ENCODE data around the gene MIB2.

Gene MIB2

GRCh38 chr1:1598720-1599029, 16.6 kb upstream of the MIB2 start:
- no peak for DNase-seq

DNA sequence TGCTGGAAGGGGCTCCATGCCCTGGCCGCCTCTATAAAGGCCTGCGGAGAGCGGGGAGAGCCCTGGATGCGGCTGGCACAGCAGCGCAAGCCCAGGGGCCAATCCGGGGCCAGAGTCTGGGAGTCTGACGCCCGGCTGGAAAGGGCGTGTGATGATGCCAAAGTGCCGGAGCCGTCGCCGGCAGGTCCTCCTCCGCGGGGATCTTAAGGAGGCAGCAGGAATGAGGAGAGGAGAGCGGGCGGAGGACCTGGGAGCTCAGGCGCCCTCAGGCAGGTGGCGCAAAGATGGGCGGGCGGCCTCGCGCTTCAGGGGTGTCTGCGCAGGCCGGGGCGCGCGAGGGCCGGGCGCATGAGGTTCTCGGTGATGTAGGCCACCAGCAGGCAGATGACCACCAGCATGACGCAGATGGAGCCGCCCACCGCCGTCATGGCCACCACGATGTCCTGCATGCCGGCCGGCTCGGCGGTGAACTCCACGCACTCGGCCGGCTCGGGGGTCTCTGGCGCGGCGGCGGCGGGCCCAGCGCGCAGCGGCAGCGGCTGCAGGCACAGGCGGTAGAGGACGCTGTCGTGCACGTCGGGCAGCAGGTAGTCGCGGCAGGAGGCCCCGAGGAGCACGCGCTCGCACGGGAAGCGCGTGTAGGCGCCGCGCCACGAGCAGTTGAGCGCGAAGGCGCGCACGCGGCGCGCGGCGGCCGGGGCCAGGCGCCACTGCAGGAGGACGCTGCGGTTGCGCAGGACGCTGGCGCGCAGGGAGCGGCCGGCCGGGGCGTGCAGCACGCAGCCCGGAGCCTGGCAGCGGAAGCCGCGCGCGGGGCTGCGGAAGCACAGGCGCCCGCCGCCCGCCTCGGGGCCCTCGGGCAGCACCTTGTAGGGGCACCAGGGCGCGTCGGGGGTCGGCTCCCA, 16.0 kb upstream of the MIB2 start:
- no peak for DNase-seq

DNA sequence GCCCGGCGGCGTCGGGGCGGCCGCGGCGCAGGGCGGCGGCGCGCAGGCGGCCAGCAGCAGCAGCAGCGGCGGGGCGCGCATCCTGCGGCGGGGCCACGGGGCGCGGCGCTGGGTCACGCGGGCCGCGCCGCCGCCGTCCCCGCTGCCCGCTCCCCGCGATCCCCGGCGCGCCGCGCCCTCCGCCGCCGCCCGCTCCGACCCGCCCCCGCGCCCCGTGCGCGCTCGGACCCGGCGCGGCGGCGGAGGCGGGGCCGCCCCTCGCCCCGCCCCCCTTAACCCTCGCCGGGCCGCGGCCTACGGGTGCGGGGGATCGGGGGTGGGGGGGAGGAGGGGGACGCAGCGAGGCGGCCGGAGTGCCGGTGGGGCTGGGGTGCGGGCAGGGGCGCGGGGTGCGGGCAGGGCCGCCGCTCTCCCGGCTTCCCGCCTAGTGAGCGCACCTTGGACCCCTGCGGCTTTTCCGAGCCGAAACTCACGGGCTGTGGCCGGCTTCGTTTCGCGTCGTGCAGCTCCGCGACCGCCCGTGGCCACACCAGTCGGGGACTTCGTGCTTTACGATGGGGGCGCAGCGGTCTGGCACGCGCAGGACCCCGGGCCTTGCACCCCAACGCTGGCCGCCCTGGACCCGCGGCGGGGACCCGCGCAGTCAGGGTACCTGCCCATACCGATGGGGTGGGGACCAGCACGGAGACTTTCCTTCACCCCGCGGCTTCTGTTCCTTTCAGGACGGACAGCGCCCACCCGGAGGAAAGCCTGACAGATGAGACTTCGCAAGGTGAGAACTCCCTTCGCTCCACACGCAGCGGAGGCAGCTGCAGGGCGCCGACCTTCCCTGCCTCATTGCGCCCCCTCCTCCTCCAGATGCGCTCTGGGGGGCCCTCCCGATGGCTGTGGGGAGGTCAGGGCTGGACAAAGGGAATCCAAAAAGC, 15.1 kb upstream of the MIB2 start, which contains the start of gene FNDC10:
Gene FNDC10, minus strand, starts transcription at position 201 of the 926 bp plus-strand sequence. Its CDS starts 120 bp downstream, at position 81.
- DNase-seq: no peak

DNA sequence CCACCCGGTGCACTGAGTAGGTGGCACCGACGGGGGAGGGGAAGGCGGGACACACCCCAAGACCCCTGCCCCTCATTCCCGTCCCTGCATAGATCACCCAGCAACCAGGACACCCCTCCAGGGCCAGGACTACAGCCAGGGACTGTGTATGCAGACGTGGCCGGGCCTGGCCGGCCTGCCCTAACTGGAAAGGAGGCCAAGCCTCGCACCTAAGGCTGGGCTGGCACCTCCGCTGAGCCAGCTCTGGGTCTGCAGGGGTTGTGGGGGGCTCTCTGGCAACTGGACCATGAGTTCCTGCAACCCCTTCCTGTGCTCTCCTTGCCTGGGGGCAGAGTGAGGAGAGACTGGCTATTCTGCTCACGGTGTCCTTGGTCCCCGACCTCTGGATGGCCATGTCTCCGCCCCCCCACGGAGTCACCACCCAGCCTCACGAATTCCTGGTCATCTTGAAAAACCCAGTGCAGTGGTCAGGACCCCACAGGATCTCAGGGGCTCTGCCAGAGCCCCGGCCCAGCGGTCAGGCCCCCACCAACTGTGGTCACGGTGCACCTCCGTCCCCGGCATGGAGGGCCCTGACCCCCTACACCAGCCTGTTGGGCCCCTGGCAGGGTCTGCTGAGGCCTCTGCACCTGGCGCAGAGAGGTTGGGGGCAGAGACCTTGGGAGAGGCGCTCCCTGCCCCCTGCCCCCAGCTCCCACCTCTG, 14.3 kb upstream of the MIB2 start:
- DNase-seq: no peak

DNA sequence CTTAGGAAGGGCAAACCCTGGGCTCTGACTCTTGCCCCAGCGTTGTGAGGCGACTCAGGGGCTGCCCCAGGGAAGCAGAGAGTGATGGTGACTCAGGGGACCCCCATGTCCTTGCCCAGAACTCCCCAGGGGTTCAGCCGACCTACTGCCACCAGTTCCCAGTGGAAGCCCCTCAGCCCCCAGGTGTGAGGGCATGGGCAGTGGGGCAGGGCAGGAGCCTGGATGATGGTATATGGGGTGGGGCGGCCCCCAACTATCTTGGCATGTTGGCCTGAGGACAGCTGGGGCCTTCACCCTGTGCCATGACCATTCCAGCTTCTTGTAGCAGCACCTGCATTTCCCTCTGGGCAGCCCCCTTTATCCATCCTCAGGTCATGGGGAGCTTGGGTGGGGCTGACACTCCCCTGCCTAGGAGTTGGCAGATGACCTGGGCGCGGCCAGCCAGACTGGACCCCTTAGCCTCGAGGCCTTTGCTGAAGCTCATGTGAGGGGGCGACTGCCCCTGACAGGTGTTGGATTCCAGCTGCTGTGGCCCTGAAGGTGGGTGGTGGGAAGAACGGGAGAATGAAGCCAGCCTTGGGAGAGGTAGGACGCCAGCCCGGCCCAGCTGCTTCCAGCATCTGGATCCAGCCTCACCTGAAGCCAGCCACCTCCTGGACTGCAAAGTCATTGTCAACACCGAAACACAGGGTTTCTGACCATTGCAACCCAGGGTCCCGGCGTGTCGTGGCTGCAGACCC, 13.6 kb upstream of the MIB2 start:
- no peak for DNase-seq

DNA sequence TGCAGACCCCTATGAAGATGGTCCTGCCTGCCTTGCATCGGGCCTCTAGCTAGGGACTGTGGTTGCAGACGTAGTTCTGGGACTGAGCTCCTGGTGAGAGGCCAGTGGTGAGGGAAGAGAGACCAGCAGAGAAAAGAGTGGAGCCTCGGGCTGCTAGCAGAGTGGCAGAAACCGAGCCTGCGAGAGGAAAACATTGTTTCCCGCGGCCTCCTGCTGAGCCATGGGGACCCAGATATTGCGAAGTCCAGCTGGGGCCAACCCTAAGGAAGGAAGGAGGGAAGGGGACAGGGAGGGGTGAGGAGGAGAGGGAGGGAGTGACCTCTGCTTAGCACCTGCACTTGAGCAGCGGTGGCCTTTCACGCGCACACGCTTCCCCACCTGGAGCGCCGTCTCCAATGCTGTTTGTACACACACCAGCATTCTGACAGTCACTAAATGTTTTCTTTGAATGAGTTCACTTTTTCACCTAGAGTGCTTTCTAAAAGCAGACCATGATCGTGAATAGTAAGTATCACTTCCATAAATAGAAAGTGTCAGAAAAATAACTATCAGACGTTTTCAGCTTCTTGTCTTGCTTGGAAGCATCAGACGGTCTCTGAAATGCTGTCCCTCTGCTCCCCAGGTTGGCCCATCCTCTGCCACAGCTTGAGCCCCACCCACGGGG, 12.9 kb upstream of the MIB2 start:
- DNase-seq: no peak

GRCh38 chr1:1602968-1603506, 12.3 kb upstream of the MIB2 start:
- DNase-seq: no peak

- no peak for DNase-seq
Measured at GRCh38 chr1:1603671-1604373, 11.5 kb upstream of the MIB2 start.

- no peak for DNase-seq
Measured at GRCh38 chr1:1604374-1605033, 10.8 kb upstream of the MIB2 start.

- no peak for DNase-seq
Measured at GRCh38 chr1:1605034-1605591, 10.2 kb upstream of the MIB2 start.

GRCh38 chr1:1605724-1606123, 9.6 kb upstream of the MIB2 start:
- no peak for DNase-seq

DNA sequence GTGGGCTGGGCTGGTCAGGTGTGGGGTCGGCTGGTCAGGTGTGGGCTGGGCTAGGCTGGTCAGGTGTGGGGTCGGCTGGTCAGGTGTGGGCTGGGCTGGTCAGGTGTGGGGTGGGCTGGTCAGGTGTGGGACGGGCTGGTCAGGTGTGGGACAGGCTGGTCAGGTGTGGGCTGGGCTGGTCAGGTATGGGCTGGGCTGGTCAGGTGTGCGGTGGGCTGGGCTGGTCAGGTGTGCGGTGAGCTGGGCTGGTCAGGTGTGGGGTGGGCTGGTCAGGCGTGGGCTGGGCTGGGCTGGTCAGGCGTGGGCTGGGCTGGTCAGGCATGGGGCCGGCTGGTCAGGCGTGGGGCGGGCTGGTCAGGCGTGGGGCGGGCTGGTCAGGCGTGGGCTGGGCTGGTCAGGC, 9.1 kb upstream of the MIB2 start:
- DNase-seq: no peak

DNA sequence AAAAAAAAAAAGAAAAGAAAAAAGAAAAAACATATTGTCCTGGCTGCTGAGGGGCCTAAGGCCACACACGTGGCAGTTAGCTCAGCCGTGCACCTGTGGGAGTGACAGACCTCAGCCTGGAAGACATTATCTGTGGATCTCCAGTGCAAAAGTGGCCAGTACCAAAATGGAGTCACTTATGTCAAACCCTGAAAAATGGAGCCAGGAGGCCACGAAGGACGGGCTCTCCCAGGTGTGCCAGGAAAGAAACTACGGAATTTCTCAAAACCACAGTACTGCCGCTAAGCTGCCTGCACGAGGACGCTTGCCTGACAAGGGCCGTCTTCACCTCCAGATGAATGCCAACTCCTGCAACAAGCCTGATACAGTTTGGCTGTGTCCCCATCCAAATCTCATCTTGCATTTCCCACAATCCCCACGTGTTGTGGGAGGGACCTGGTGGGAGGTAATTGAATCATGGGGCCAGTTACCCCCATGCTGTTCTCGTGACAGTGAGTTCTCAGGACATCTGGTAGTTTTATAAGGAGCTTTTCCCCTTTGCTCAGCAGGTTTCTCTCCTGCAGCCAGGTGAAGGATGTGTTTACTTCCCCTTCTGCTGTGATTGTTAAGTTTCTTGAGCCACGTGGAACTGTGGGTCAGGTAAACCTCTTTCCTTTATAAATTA, 5.3 kb upstream of the MIB2 start:
- DNase-seq: no peak

DNA sequence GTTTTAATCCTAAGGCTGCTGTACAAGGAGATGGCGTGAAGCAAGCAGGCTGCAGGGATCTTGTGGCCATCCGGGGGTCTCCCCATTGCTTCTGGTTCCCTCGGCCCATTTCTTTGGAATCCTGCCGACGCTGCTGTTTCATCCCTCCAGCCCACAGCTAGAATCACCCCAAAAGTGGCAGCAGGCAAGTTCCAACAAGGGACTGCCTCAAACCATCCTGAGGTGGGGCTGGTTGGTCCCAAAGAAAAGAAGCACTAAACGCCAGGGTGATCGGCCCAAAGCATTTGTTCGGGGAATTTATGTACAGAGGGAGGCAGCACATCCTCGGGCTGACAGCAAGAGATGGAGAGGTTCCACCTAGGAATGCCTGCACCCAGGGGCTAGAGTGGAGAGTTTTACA, 4.5 kb upstream of the MIB2 start:
- no peak for DNase-seq

DNA sequence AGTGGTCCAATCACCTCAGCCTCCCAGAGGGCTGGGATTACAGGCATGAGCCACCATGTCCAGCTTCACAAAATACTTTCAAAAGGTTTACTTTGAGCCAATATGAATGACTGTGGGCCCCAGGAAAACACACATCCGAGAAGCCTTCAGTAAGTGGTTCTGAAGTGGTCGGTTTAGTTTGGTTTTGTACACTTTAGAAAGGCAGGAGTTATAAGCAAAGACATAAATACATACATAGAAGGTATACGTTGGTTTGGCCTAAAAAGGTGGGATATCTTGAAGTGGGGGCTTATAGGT, 3.2 kb upstream of the MIB2 start:
- DNase-seq: no peak

DNA sequence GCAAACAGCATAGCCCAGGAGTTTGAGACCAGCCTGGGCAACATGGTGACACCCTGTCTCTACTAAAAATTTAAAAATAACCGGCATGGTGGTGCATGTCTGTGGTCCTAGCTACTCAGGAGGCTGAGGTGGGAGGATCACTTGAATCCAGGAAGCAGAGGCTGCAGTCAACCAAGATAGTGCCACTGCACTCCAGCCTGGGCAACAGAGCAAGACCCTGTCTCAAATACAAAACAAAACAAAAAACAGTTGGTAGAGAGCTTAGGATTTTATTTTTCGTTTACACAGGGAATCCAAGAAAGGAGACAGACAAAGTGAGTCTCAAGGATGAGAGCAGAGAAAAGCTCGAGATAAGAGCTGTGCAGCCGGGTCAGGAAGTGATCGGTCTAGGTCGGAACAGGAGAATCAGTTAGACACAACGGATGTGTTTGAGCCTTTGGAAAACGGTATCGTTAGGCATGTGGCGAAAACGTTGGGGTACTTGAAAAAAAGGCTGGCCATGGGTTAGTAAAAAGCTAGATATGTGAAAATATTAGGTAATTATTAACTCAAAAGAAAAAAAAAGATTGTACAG, 1.7 kb upstream of the MIB2 start:
- DNase-seq: no peak

DNA sequence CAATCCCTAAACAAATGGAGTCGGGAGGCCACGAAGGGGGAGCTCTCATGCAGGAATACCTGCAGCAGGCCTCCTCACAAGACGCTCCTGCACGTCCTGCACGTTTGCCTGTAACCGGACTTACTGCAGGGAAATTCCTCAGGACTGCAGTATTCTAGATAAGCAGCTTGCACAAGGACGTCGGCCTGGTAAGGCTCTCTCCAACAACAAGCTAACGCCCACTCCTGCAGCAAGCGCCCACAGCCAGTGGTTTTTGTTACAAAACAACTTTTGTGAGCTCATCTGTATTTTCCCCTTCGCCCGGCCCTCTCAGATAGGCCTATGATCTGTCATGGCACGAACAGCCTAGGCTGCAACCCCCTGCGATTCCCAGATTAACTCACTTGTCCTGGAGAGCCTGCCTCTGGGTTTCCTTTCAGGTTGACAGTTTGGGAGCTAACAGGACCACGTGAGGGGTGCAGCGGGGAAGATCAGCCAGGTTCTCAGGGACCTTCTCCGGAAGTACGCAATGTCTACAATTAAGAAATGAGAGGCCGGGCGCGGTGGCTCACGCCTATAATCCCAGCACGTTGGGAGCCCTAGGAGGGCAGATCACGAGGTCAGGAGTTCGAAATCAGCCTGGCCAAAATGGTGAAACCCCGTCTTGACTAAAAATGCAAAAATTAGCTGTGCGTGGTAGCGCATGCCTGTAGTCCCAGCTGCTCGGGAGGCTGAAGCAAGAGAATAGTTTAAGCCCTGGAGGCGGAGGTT, 921 bp upstream of the MIB2 start:
- DNase-seq: no peak

DNA sequence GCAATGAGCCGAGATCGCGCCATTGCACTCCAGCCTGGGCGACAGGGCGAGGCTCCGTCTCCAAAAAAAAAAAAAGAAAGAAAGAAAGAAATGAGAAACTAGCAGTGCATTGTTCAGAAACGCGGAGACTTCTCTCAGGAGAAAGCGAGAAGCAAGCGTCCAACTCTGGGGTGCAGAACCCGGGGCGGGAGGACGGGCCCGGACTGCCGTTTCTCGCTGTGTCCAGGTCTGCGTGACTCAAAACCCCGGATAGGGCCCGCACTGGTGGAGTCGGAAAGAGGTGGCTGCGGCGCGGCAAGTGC, 395 bp upstream of the MIB2 start:
- no peak for DNase-seq
